SH-SY5Y (cell line): ENCODE measurements around the gene SLC46A2.

Source experiments
- GATA2 ChIP-seq: IDR thresholded peaks from 2 replicates; pipeline ENCODE4 v1.6.1; 2011; ENCODE audit warnings: mild to moderate bottlenecking, low read depth, low read length
- GATA3 ChIP-seq: IDR thresholded peaks from 2 replicates; pipeline ENCODE4 v1.6.1; 2011; ENCODE audit warnings: low read depth, mild to moderate bottlenecking, low read length, moderate library complexity

GRCh38 chr9:112868461-112868860, 22.2 kb downstream of the SLC46A2 start:
- no peak for TF ChIP-seq GATA3
- no peak for TF ChIP-seq GATA2
